Esophagus (tissue), 2 donors: ENCODE data around the gene PIGR. TPM values are rescaled to one million over a fixed set of nuclear protein-coding genes. Genes with fewer than 3 reads are reported as not detected.

Experiments used
- H3K27ac ChIP-seq, 2 donors: one replicate each; pipeline ENCODE4 v1.5.1; 2013; ENCODE audit warnings: low read depth in 2 of 2, mild to moderate bottlenecking in 2 of 2, inconsistent platforms in 1 of 2, low read length in 1 of 2, moderate library complexity in 1 of 2
- H3K27me3 ChIP-seq, 2 donors: one replicate each; pipeline ENCODE4 v1.6.1; 2013; ENCODE audit warnings: low read length in 2 of 2, control low read depth in 1 of 2, mild to moderate bottlenecking in 1 of 2; ENCODE audit not compliant: insufficient read depth in 2 of 2, control insufficient read depth in 1 of 2
- H3K36me3 ChIP-seq, 2 donors: one replicate each; pipeline ENCODE4 v1.6.1; 2013; ENCODE audit warnings: low read length in 1 of 2; ENCODE audit not compliant: control insufficient read depth in 2 of 2, insufficient read depth in 2 of 2
- H3K4me1 ChIP-seq, 2 donors: one replicate each; pipeline ENCODE4 v1.6.1; 2013; ENCODE audit warnings: low read length in 1 of 2; ENCODE audit not compliant: control insufficient read depth in 2 of 2, insufficient read depth in 2 of 2
- H3K4me3 ChIP-seq, 2 donors: one replicate each; pipeline ENCODE4 v1.5.1; 2013; ENCODE audit warnings: low read length in 2 of 2, mild to moderate bottlenecking in 2 of 2, low read depth in 1 of 2, moderate library complexity in 1 of 2
- H3K9me3 ChIP-seq, 2 donors: one replicate each; pipeline ENCODE4 v1.6.1; 2013; ENCODE audit warnings: mild to moderate bottlenecking in 2 of 2, low read depth in 1 of 2, low read length in 1 of 2, moderate library complexity in 1 of 2; ENCODE audit not compliant: control insufficient read depth in 2 of 2, insufficient read depth in 1 of 2
- WGBS, 2 donors: extraction: QIAGEN DNeasy Blood & Tissue Kit; methylation state at CpG; one replicate each; pipeline ENCODE4 v1.1.7; 2013; 5-methylcytosine and 5-hydroxymethylcytosine counted together
- polyA plus RNA-seq, 2 donors: library from polyadenylated mRNA; stranded (reverse); fragments of 200-250 nt; gene quantifications; one replicate each; pipeline ENCODE4 v1.2.3, GENCODE V29; 2013
- donor health status: healthy with polysubstance abuse.
- donor health status: Bipolar disorder and iron deficiency.

The PIGR gene
- polyA plus RNA-seq, 2 donors, result 0.24 to 1.2 TPM

- Histone ChIP-seq H3K4me3 (no peak overlapping the region), H3K4me1 (peaks cover 6 to 10% of the 10 kb centered on the region in 2 donors), H3K9me3 (peaks cover 0 to 2% of the 10 kb centered on the region in 2 donors), H3K36me3 (no peaks in the 10 kb centered on the region), H3K27me3 (no peaks in the 10 kb centered on the region), H3K27ac (no peak overlapping the region)
- 87% methylated on average over 23 of the region's 23 CpGs for WGBS, 2 donors
Measured at GRCh38 chr1:206907304-206907991, 38.8 kb downstream of the PIGR start.

GRCh38 chr1:206905295-206906164, 40.7 kb downstream of the PIGR start:
- no peak overlapping the region for H3K4me3 ChIP-seq
- peaks cover 6 to 10% of the 10 kb centered on the region in 2 donors for H3K4me1 ChIP-seq
- 49 to 65% methylated on average over 4 of the region's 4 CpGs for WGBS, 2 donors

GRCh38 chr1:206904423-206905142, 41.7 kb downstream of the PIGR start:
- no peak overlapping the region for H3K4me3 ChIP-seq
- peaks cover 0 to 2% of the 10 kb centered on the region in 2 donors for H3K9me3 ChIP-seq
- WGBS, 2 donors, result 90 to 92% methylated on average over 10 of the region's 10 CpGs
- no peaks in the 10 kb centered on the region for H3K36me3 ChIP-seq
- H3K4me1 ChIP-seq, result peaks cover under 1 to 5% of the 10 kb centered on the region in 2 donors
- no peaks in the 10 kb centered on the region for H3K27me3 ChIP-seq
- no peak overlapping the region for H3K27ac ChIP-seq

More at GRCh38 chr1:206905295-206906164, 40.7 kb downstream of the PIGR start:
- Histone ChIP-seq H3K27ac (no peak overlapping the region), H3K27me3 (no peaks in the 10 kb centered on the region), H3K36me3 (no peaks in the 10 kb centered on the region), H3K9me3 (peaks cover 0 to 2% of the 10 kb centered on the region in 2 donors)

GRCh38 chr1:206903687-206904086, 42.6 kb downstream of the PIGR start:
- peaks cover 0 to 2% of the 10 kb centered on the region in 2 donors for H3K9me3 ChIP-seq
- H3K27me3 ChIP-seq, result no peaks in the 10 kb centered on the region
- no peak overlapping the region for H3K4me3 ChIP-seq
- no peaks in the 10 kb centered on the region for H3K36me3 ChIP-seq
- WGBS, 2 donors, result 72% methylated on average over 2 of the region's 2 CpGs
- H3K4me1 ChIP-seq, result peaks cover 2 to 4% of the 10 kb centered on the region in 2 donors
- H3K27ac ChIP-seq, result no peak overlapping the region

GRCh38 chr1:206902702-206903101, 43.6 kb downstream of the PIGR start:
- H3K27me3 ChIP-seq, result no peaks in the 10 kb centered on the region
- H3K9me3 ChIP-seq, result peaks cover 0 to 2% of the 10 kb centered on the region in 2 donors
- H3K4me1 ChIP-seq, result peaks cover 2 to 4% of the 10 kb centered on the region in 2 donors
- no peak overlapping the region for H3K27ac ChIP-seq
- no peaks in the 10 kb centered on the region for H3K36me3 ChIP-seq
- no peak overlapping the region for H3K4me3 ChIP-seq
- 88 to 92% methylated on average over 1 of the region's 1 CpG for WGBS, 2 donors

GRCh38 chr1:206901944-206902343, 44.3 kb downstream of the PIGR start:
- WGBS, 2 donors, result 90 to 92% methylated on average over 6 of the region's 6 CpGs
- H3K27ac ChIP-seq, result no peak overlapping the region

GRCh38 chr1:206900149-206900548, 46.1 kb downstream of the PIGR start:
- WGBS, 2 donors, result 89 to 93% methylated on average over 7 of the region's 7 CpGs
- Histone ChIP-seq H3K27ac (no peak overlapping the region), H3K4me3 (no peak overlapping the region), H3K36me3 (no peaks in the 10 kb centered on the region), H3K9me3 (peaks cover 0 to 2% of the 10 kb centered on the region in 2 donors), H3K27me3 (no peaks in the 10 kb centered on the region), H3K4me1 (peaks cover 2 to 3% of the 10 kb centered on the region in 2 donors)

More at GRCh38 chr1:206901944-206902343, 44.3 kb downstream of the PIGR start:
- peaks cover 0 to 2% of the 10 kb centered on the region in 2 donors for H3K9me3 ChIP-seq
- no peaks in the 10 kb centered on the region for H3K36me3 ChIP-seq
- H3K4me1 ChIP-seq, result peaks cover 0 to 2% of the 10 kb centered on the region in 2 donors
- H3K27me3 ChIP-seq, result no peaks in the 10 kb centered on the region
- no peak overlapping the region for H3K4me3 ChIP-seq

- no peaks in the 10 kb centered on the region for H3K27me3 ChIP-seq
- WGBS, 2 donors, result 77 to 79% methylated on average over 5 of the region's 5 CpGs
- peaks cover 2 to 3% of the 10 kb centered on the region in 2 donors for H3K4me1 ChIP-seq
- no peak overlapping the region for H3K4me3 ChIP-seq
- no peak overlapping the region for H3K27ac ChIP-seq
- H3K9me3 ChIP-seq, result no peaks in the 10 kb centered on the region
- no peaks in the 10 kb centered on the region for H3K36me3 ChIP-seq
Measured at GRCh38 chr1:206899717-206900116, 46.5 kb downstream of the PIGR start.

- 82 to 83% methylated on average over 13 of the region's 13 CpGs for WGBS, 2 donors
- H3K4me1 ChIP-seq, result peaks cover 2 to 3% of the 10 kb centered on the region in 2 donors
Measured at GRCh38 chr1:206898915-206899431, 47.3 kb downstream of the PIGR start.

More at GRCh38 chr1:206898915-206899431, 47.3 kb downstream of the PIGR start:
- Histone ChIP-seq H3K9me3 (no peaks in the 10 kb centered on the region), H3K27ac (no peak overlapping the region), H3K27me3 (no peaks in the 10 kb centered on the region), H3K4me3 (no peak overlapping the region), H3K36me3 (no peaks in the 10 kb centered on the region)
